Keratinocyte (primary cell): Measurements from ENCODE around the gene HLX.

Experiments used
- EZH2 ChIP-seq: IDR thresholded peaks from one replicate; pipeline ENCODE4 v1.6.1; 2012; ENCODE audit warnings: inconsistent platforms, mild to moderate bottlenecking, low read length, moderate library complexity
- TF ChIP-seq, protein P1 (sequence below), 3 experiments: IDR thresholded peaks in 1 of 3; conservative IDR thresholded peaks in 1 of 3; optimal IDR thresholded peaks in 1 of 3; 2 replicates in 2 of 3; 3 replicates in 1 of 3; pipeline versions ENCODE3 to v1.5.1; 2011; ENCODE audit warnings: low read length in 3 of 3, mild to moderate bottlenecking in 3 of 3, moderate library complexity in 2 of 3, control low read depth in 1 of 3, inconsistent platforms in 1 of 3; ENCODE audit not compliant: insufficient read depth in 2 of 3; ENCODE audit errors: extremely low read depth in 1 of 3

- no peak for TF ChIP-seq EZH2
- TF ChIP-seq, protein P1, sequence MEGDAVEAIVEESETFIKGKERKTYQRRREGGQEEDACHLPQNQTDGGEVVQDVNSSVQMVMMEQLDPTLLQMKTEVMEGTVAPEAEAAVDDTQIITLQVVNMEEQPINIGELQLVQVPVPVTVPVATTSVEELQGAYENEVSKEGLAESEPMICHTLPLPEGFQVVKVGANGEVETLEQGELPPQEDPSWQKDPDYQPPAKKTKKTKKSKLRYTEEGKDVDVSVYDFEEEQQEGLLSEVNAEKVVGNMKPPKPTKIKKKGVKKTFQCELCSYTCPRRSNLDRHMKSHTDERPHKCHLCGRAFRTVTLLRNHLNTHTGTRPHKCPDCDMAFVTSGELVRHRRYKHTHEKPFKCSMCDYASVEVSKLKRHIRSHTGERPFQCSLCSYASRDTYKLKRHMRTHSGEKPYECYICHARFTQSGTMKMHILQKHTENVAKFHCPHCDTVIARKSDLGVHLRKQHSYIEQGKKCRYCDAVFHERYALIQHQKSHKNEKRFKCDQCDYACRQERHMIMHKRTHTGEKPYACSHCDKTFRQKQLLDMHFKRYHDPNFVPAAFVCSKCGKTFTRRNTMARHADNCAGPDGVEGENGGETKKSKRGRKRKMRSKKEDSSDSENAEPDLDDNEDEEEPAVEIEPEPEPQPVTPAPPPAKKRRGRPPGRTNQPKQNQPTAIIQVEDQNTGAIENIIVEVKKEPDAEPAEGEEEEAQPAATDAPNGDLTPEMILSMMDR (optimal IDR thresholded peaks at IDR 0.05 in 1 of 3, IDR thresholded peaks at IDR 0.05 in 1 of 3, conservative IDR thresholded peaks at IDR 0.05 in 1 of 3; ENCODE audit: extremely low read depth in 1 of 3, insufficient read depth in 2 of 3, low read length in 3 of 3) = no peak
Observed at GRCh38 chr1:220894924-220895256, 15.6 kb downstream of the HLX start.
